Muscle layer of colon (tissue), 2 donors: ENCODE data around the gene GPR141.

Experiments
- H3K27ac ChIP-seq: one replicate; pipeline ENCODE4 v1.7.0; 2013; ENCODE audit warnings: low read depth, mild to moderate bottlenecking, low read length, moderate library complexity
- H3K27me3 ChIP-seq, 2 donors: one replicate each; pipeline ENCODE4 v1.7.0; 2013; ENCODE audit warnings: low read length in 2 of 2, mild to moderate bottlenecking in 2 of 2; ENCODE audit not compliant: insufficient read depth in 2 of 2, control insufficient read depth in 1 of 2
- H3K36me3 ChIP-seq: one replicate; pipeline ENCODE4 v1.7.0; 2013; ENCODE audit warnings: mild to moderate bottlenecking, low read length; ENCODE audit not compliant: insufficient read depth
- H3K4me1 ChIP-seq: one replicate; pipeline ENCODE4 v1.7.0; 2013; ENCODE audit warnings: mild to moderate bottlenecking, low read length; ENCODE audit not compliant: insufficient read depth
- H3K4me3 ChIP-seq, 2 donors: one replicate each; pipeline ENCODE4 v1.7.0; 2013; ENCODE audit warnings: low read length in 2 of 2, low read depth in 1 of 2, mild to moderate bottlenecking in 1 of 2, moderate library complexity in 1 of 2
- H3K9ac ChIP-seq: one replicate; pipeline ENCODE4 v1.7.0; 2013; ENCODE audit warnings: low read length
- H3K9me3 ChIP-seq: one replicate; pipeline ENCODE4 v1.7.0; 2013; ENCODE audit warnings: mild to moderate bottlenecking, low read length
- donor health status: abdominal sarcoma.
- donor health status: Adenocarcinoma of cecum.

Gene GPR141

DNA sequence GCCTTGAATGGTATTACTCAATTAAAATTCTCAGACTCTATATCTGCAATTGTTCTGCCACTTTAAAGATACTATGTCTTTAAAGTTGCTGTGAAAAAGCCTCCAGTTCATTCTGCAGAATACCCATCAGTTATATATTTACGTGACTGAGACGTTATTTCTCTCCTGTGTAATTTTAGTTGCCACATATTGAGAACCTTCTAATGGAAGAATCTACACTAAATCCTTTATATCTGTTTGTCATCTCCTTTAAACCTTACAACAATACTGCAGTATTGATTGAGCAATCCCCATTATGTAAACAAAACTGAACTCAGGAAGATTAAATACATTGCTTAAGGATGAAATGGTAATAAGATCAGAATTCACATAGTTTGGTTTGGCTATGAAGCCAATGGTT lies 30.0 kb downstream of the GPR141 start:
- no peaks in the 10 kb centered on the region for H3K27me3 ChIP-seq

DNA sequence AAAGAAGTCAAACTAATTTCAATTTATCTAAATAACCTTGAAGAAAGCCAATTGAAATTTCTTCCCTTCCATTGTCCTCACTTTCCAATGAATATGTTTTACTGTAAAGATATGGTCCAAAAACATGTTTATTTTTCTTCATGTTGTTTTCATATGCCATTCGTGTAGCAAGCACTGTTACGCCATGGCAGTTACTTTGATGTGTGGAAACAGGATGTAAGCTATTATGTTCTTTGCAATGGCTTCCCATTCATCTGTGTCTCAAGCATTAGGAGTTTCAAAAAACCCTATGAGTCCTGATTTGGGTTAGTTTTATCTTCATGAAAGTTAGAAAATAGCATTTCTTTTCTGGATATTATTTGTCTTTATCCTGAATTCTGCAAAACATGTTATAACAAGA lies 31.0 kb downstream of the GPR141 start:
- Histone ChIP-seq H3K27me3 (no peaks in the 10 kb centered on the region), H3K9me3 (no peaks in the 10 kb centered on the region), H3K4me1 (no peaks in the 10 kb centered on the region), H3K4me3 (no peak overlapping the region), H3K27ac (no peak overlapping the region), H3K36me3 (no peaks in the 10 kb centered on the region), H3K9ac (no peak overlapping the region)

More for the DNA sequence above, 30.0 kb downstream of the GPR141 start:
- Histone ChIP-seq H3K4me1 (no peaks in the 10 kb centered on the region), H3K27ac (no peak overlapping the region), H3K36me3 (no peaks in the 10 kb centered on the region), H3K9me3 (no peaks in the 10 kb centered on the region), H3K4me3 (no peak overlapping the region), H3K9ac (no peak overlapping the region)

DNA sequence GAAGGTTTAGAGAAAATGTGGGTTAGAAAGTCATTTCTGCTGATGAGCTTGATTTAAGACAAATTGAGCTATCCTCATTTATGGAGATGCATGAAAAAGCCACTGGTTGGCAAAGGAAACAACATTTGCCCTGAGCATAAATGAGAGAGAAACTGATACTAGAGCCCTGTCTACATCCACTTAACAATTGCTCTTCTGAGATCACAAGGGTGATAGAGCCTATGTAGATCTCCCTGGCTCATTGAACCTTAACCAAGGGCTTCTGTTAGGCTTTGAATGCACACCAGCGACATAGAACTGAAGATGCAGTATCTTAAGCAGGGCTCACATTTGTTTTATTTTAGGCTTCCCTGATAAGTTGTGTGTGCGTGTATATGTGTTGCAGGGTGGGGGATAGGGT lies 35.0 kb downstream of the GPR141 start:
- Histone ChIP-seq H3K9ac (no peak overlapping the region), H3K36me3 (no peaks in the 10 kb centered on the region), H3K27me3 (no peaks in the 10 kb centered on the region), H3K9me3 (no peaks in the 10 kb centered on the region), H3K4me1 (no peaks in the 10 kb centered on the region), H3K27ac (no peak overlapping the region), H3K4me3 (no peak overlapping the region)

DNA sequence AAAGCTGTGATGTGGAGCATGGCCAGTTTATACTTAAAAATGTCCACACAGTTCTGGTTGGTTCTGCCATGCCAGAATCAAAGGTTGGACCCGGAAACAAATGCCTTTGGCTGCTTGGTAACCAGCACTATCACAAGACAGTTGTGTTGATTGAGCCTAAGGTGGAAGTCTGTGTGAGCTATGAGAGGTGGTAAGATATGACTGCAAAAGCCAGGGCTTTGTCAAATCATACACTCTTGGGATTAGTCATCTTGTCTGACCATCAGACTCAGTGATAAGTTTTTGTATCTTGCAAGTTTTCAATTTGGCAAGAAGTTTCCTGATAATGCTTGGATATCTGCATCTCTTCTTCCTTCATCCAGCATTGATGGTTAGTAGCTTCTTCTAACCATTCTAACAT lies 35.5 kb downstream of the GPR141 start:
- Histone ChIP-seq H3K4me3 (no peak overlapping the region), H3K9ac (no peak overlapping the region), H3K4me1 (no peaks in the 10 kb centered on the region), H3K27ac (no peak overlapping the region), H3K27me3 (no peaks in the 10 kb centered on the region), H3K36me3 (no peaks in the 10 kb centered on the region), H3K9me3 (no peaks in the 10 kb centered on the region)

DNA sequence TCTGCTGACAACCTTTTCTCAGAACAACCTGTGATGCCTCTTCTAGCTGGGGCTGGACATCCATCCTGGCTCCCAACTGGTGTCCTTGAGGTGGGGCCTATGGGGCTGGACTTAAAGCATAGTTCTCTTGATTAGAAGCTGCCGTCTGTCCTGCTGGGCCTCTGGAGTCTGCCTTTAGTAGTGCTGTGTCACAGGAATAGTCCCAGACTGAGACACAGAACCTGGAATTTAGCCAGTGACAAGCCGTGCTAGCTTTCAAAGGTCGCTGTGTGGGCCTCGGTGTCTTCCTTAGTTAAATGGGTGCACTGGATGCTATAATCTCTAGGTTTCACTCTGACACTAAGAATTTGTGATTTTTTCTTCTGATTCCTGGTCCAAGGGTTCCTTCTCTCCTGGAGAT lies 41.2 kb downstream of the GPR141 start:
- Histone ChIP-seq H3K9me3 (no peaks in the 10 kb centered on the region), H3K27ac (no peak overlapping the region), H3K36me3 (no peaks in the 10 kb centered on the region), H3K9ac (no peak overlapping the region), H3K27me3 (no peaks in the 10 kb centered on the region), H3K4me1 (no peaks in the 10 kb centered on the region), H3K4me3 (no peak overlapping the region)

DNA sequence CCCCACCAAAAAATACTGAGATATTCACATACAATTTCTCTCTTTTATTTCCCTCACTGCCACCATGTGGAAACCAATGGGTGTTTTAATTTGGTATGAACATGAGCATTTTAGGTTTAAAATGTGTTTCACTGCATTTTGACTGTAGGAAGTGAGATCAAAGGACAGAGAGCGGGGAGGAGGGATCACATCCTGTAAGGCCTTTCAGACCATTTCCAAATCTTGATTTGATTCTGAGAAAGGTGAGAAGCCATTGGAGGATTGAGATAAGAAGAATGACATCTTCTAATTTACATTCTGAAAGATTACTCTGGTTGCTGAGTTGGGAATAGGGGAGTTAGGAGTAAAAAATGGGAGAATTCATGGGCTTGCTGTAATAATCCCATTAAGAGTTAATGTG lies 42.5 kb downstream of the GPR141 start:
- no peaks in the 10 kb centered on the region for H3K36me3 ChIP-seq
- H3K9ac ChIP-seq: no peak overlapping the region
- H3K27ac ChIP-seq: no peak overlapping the region
- no peaks in the 10 kb centered on the region for H3K9me3 ChIP-seq
- no peaks in the 10 kb centered on the region for H3K4me1 ChIP-seq
- no peaks in the 10 kb centered on the region for H3K27me3 ChIP-seq
- no peak overlapping the region for H3K4me3 ChIP-seq

DNA sequence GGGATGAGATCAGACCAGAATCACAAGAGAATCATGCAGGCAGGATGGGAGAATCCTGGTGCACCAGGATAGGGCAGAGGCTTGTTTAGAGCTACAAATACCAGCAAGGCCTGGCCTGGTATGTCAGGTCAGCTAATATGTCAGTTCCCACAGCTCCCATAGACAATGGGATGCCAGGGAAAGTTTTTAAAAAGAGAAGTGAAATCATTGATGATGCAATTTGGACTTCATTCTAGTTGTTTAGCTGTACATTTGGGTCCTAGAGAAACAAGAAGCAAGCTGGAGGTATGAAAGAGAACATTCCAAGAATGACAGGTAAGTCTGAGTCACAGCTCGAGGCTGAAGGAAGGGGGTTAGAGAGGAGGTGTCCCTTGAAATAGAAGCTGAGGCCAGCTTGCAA lies 45.2 kb downstream of the GPR141 start:
- Histone ChIP-seq H3K9ac (no peak overlapping the region), H3K4me3 (no peak overlapping the region), H3K27ac (no peak overlapping the region), H3K4me1 (no peaks in the 10 kb centered on the region), H3K27me3 (no peaks in the 10 kb centered on the region), H3K36me3 (no peaks in the 10 kb centered on the region), H3K9me3 (no peaks in the 10 kb centered on the region)

DNA sequence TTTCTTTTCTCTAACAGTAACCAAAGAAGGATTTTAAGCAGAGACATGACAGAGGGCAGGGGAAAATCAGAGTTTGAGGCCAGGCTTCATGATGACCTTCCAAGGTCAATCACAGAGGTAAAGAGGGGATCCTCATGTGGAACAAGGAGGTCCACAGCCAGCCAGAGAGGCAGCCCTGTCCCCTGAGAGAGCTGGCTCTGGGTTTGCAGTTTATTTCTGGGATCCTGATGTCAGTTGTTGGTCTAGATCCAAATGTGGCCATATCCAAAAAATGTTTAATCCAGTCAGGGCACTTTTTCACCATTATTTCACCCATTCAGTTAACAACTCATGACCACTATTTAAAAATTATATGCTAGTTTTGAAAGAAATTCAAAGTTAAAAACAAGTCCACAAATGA lies 45.6 kb downstream of the GPR141 start:
- Histone ChIP-seq H3K9ac (no peak overlapping the region), H3K27ac (no peak overlapping the region), H3K9me3 (no peaks in the 10 kb centered on the region)

DNA sequence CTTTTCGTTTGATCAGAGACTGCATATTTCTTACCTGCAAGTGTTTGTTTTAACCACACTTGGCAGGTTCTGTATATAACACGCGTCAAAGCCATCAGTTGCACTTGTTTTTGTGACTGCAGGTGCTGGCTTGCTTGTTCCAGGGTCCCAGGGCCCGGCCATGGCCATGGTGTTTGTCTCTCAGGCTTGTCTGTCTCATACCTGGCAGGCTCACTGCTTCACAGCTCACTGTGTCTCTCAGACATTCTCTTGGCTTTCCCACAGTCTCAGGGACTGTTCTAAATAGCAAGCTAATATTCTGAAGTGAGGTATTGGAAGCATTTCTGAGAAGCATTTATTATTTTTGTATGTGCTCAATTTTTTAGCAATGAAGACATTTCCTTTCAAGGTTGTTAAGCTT lies 46.9 kb downstream of the GPR141 start:
- H3K9ac ChIP-seq: no peak overlapping the region
- H3K27me3 ChIP-seq: no peaks in the 10 kb centered on the region
- H3K9me3 ChIP-seq: no peaks in the 10 kb centered on the region
- H3K27ac ChIP-seq: no peak overlapping the region
- no peak overlapping the region for H3K4me3 ChIP-seq
- H3K36me3 ChIP-seq: no peaks in the 10 kb centered on the region
- H3K4me1 ChIP-seq: no peaks in the 10 kb centered on the region

More for the DNA sequence above, 45.6 kb downstream of the GPR141 start:
- Histone ChIP-seq H3K4me1 (no peaks in the 10 kb centered on the region), H3K4me3 (no peak overlapping the region), H3K36me3 (no peaks in the 10 kb centered on the region), H3K27me3 (no peaks in the 10 kb centered on the region)

DNA sequence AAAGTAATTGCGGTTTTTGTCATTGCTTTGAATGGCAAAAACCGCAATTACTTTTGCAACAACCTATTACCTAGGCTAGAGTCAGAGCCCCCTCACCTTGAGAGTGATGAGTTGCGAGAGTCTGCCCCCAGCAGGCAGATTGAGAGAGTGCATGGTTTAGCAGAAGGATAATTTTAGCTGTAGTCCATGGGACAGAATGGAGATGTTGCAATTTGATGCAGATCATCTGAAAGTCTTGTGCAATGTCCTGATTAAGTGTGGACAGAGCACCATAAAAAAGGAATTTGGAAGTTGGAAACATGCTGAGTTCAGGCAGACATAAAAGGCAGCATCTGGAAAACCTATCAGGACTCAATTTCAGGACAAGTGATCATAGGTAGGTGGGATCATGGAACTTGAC lies 48.7 kb downstream of the GPR141 start:
- Histone ChIP-seq H3K4me3 (no peak overlapping the region), H3K9ac (no peak overlapping the region), H3K4me1 (no peaks in the 10 kb centered on the region), H3K27ac (no peak overlapping the region), H3K9me3 (no peaks in the 10 kb centered on the region), H3K27me3 (no peaks in the 10 kb centered on the region), H3K36me3 (no peaks in the 10 kb centered on the region)

DNA sequence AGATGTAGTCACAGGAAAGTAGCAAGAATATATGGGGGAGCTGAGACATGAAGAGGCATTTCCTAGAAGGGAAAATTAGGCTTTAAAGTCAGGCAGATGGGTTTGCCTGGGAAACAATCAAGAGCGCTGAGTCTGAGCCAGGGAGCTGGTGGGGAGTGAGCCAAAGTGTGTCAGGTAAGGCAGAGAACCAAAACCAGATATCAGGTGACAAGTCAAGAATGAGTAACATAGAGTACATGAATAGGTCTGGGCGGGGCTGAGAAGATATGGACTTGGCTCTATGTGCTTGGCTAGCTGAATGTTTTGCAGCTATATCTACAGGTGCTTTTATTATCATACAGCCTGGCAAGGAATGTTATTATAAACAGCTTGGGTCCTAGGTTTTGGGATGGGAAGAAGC lies 49.3 kb downstream of the GPR141 start:
- H3K27me3 ChIP-seq: no peaks in the 10 kb centered on the region
- H3K9me3 ChIP-seq: no peaks in the 10 kb centered on the region
- H3K27ac ChIP-seq: no peak overlapping the region
- H3K36me3 ChIP-seq: no peaks in the 10 kb centered on the region
- H3K4me1 ChIP-seq: no peaks in the 10 kb centered on the region
- no peak overlapping the region for H3K4me3 ChIP-seq
- no peak overlapping the region for H3K9ac ChIP-seq

DNA sequence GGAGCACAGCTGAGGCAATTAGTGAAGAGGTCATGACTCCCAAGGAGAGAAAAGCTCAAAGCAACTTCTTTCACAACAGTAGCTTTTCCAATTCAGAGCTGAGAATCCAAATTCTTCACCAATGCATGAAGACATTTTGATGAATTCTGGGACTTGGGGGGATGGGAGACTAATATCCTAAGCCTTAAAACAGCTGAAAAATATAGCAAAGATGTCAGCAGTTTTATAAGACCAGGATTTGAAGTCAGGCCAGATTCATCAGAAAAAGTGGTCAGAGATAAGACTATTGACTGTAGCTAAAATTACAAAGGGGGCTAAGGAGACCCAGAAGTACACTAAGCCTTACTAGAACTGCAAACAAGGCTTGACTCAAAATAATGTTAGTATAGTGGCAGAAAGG lies 51.6 kb downstream of the GPR141 start:
- Histone ChIP-seq H3K4me3 (no peak overlapping the region), H3K27me3 (no peaks in the 10 kb centered on the region), H3K27ac (no peak overlapping the region), H3K36me3 (no peaks in the 10 kb centered on the region), H3K9ac (no peak overlapping the region), H3K9me3 (no peaks in the 10 kb centered on the region), H3K4me1 (no peaks in the 10 kb centered on the region)
